ENCODE measurements around the gene MICAL2.

DNA sequence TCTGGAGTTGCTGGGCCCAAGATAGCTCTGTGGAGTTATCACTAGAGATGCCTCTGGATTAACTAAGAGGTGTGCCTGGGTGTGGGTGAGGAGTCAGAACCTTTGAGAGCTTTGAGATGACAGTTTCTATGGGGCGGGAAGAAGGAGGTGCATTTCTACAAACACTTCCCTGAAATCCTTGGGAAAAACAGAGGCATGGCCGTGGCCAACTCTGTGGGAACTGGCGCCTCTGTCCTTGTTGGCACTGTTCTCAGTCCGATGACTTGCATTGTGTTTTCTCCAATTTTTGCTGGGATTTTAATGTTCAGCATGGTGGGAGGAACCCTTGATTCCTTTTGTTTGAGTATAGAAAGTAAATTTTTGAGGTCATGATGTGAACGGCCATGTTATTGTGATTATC lies 151.2 kb downstream of the MICAL2 start:
- no peak for TF ChIP-seq CTCF (IDR thresholded peaks at IDR 0.05; ENCODE audit: low read depth, low read length)
- TF ChIP-seq EZH2phosphoT487 (IDR thresholded peaks at IDR 0.05; ENCODE audit: low read depth) = no peak
